HEK293 (cell line): ENCODE data around the gene WARS2.

Source experiments
- CTCF ChIA-PET: fragments of 350-600 bp; formaldehyde crosslinking; extraction: SDS; loops from one replicate; lab custom pipeline; 2021; ENCODE audit warnings: antibody characterized with exemption; lab: Yijun Ruan, JAX
- POLR2A ChIA-PET: fragments of 300-600 bp; formaldehyde crosslinking; extraction: SDS; loops from one replicate; lab custom pipeline; 2020; ENCODE audit warnings: antibody characterized with exemption, inconsistent platforms; lab: Yijun Ruan, JAX
- H3K27ac ChIP-seq: fragments of 200-500 bp; sonication (Bioruptor generic); 2 replicates; pipeline ENCODE4 v1.5.1; 2014; ENCODE audit warnings: low read depth, low read length, control low read depth, inconsistent platforms; ENCODE audit errors: extremely low read depth
- H3K36me3 ChIP-seq, 2 experiments: fragments of 200-500 bp in 1 of 2; sonication (Bioruptor generic) in 1 of 2; 1 replicate in 1 of 2; 2 replicates in 1 of 2; pipeline ENCODE4 v1.5.1; 2014 to 2017; ENCODE audit warnings: inconsistent platforms in 2 of 2, low read length in 2 of 2; ENCODE audit not compliant: control insufficient read depth in 2 of 2, insufficient read depth in 1 of 2
- H3K4me1 ChIP-seq: fragments of 200-500 bp; sonication (Bioruptor generic); 2 replicates; pipeline ENCODE4 v1.5.1; 2014; ENCODE audit warnings: mild to moderate bottlenecking, low read length, inconsistent platforms; ENCODE audit not compliant: control insufficient read depth, insufficient read depth
- H3K4me3 ChIP-seq: 2 replicates; pipeline ENCODE4 v1.5.1; 2011; ENCODE audit warnings: low read depth, mild to moderate bottlenecking, control low read depth, low read length, moderate library complexity
- H3K9me3 ChIP-seq: fragments of 200-500 bp; sonication (Bioruptor generic); 2 replicates; pipeline ENCODE4 v1.5.1; 2014; ENCODE audit warnings: low read depth, low read length, inconsistent platforms; ENCODE audit not compliant: control insufficient read depth, insufficient read depth
- BCL11A ChIP-seq: fragments of 450-650 bp; formaldehyde crosslinking; IDR thresholded peaks from 2 replicates; pipeline ENCODE4 v1.5.1; 2016; ENCODE audit warnings: low read depth, missing biosample characterization, missing genetic modification characterization
- KLF16 ChIP-seq: fragments of 450-650 bp; formaldehyde crosslinking; IDR thresholded peaks from 2 replicates; pipeline ENCODE4 v1.5.1; 2017; ENCODE audit warnings: missing biosample characterization, missing genetic modification characterization
- OSR2 ChIP-seq: fragments of 450-650 bp; formaldehyde crosslinking; IDR thresholded peaks from 2 replicates; pipeline ENCODE4 v1.5.1; 2016; ENCODE audit warnings: missing biosample characterization, missing genetic modification characterization
- OVOL3 ChIP-seq: fragments of 450-650 bp; formaldehyde crosslinking; IDR thresholded peaks from 2 replicates; pipeline ENCODE4 v1.5.1; 2016; ENCODE audit warnings: missing biosample characterization, missing genetic modification characterization
- REPIN1 ChIP-seq: fragments of 450-650 bp; formaldehyde crosslinking; IDR thresholded peaks from 2 replicates; pipeline ENCODE4 v1.5.1; 2017; ENCODE audit warnings: missing biosample characterization, missing genetic modification characterization, low read depth
- ZBTB44 ChIP-seq: fragments of 450-650 bp; IDR thresholded peaks from 2 replicates; pipeline ENCODE4 v1.5.1; 2018; ENCODE audit warnings: missing biosample characterization, mild to moderate bottlenecking, missing genetic modification characterization
- ZEB2 ChIP-seq: fragments of 450-650 bp; formaldehyde crosslinking; IDR thresholded peaks from 2 replicates; pipeline ENCODE4 v1.5.1; 2016; ENCODE audit warnings: missing biosample characterization, missing genetic modification characterization
- ZFHX2 ChIP-seq: fragments of 450-650 bp; formaldehyde crosslinking; conservative IDR thresholded peaks from 2 replicates; pipeline ENCODE4 v1.5.1; 2016; ENCODE audit warnings: missing biosample characterization, missing genetic modification characterization
- ZNF114 ChIP-seq: fragments of 450-650 bp; formaldehyde crosslinking; IDR thresholded peaks from 2 replicates; pipeline ENCODE4 v1.5.0; 2017; ENCODE audit warnings: missing biosample characterization, missing genetic modification characterization
- ZNF138 ChIP-seq: fragments of 450-650 bp; formaldehyde crosslinking; IDR thresholded peaks from 2 replicates; pipeline ENCODE4 v1.5.1; 2016; ENCODE audit warnings: missing biosample characterization, missing genetic modification characterization, borderline replicate concordance
- ZNF140 ChIP-seq: fragments of 450-650 bp; formaldehyde crosslinking; IDR thresholded peaks from 2 replicates; pipeline ENCODE4 v1.5.1; 2016; ENCODE audit warnings: missing biosample characterization, missing genetic modification characterization
- ZNF146 ChIP-seq: fragments of 450-650 bp; formaldehyde crosslinking; IDR thresholded peaks from 2 replicates; pipeline ENCODE4 v1.5.1; 2016; ENCODE audit warnings: missing biosample characterization, missing genetic modification characterization
- ZNF157 ChIP-seq: fragments of 450-650 bp; formaldehyde crosslinking; IDR thresholded peaks from 2 replicates; pipeline ENCODE4 v1.5.1; 2016; ENCODE audit warnings: missing biosample characterization, missing genetic modification characterization
- ZNF16 ChIP-seq: fragments of 450-650 bp; formaldehyde crosslinking; IDR thresholded peaks from 2 replicates; pipeline ENCODE4 v1.5.1; 2016; ENCODE audit warnings: low read depth, missing biosample characterization, missing genetic modification characterization
- ZNF169 ChIP-seq: fragments of 450-650 bp; formaldehyde crosslinking; IDR thresholded peaks from 2 replicates; pipeline ENCODE4 v1.5.1; 2016; ENCODE audit warnings: missing biosample characterization, missing genetic modification characterization
- ZNF175 ChIP-seq: fragments of 450-650 bp; formaldehyde crosslinking; IDR thresholded peaks from 2 replicates; pipeline ENCODE4 v1.5.1; 2016; ENCODE audit warnings: missing biosample characterization, missing genetic modification characterization
- ZNF184 ChIP-seq: fragments of 450-650 bp; IDR thresholded peaks from 2 replicates; pipeline ENCODE4 v1.5.1; 2018; ENCODE audit warnings: missing biosample characterization, mild to moderate bottlenecking, missing genetic modification characterization
- ZNF2 ChIP-seq: fragments of 450-650 bp; formaldehyde crosslinking; IDR thresholded peaks from 2 replicates; pipeline ENCODE4 v1.5.1; 2016; ENCODE audit warnings: missing biosample characterization, missing genetic modification characterization
- ZNF24 ChIP-seq: fragments of 450-650 bp; formaldehyde crosslinking; IDR thresholded peaks from 2 replicates; pipeline ENCODE4 v1.5.1; 2016; ENCODE audit warnings: missing biosample characterization, missing genetic modification characterization
- ZNF324 ChIP-seq: fragments of 450-650 bp; formaldehyde crosslinking; IDR thresholded peaks from 2 replicates; pipeline ENCODE4 v1.5.1; 2016; ENCODE audit warnings: missing biosample characterization, missing genetic modification characterization
- ZNF37A ChIP-seq: fragments of 450-650 bp; IDR thresholded peaks from 2 replicates; pipeline ENCODE4 v1.5.1; 2018; ENCODE audit warnings: missing biosample characterization, missing genetic modification characterization
- ZNF433 ChIP-seq: fragments of 450-650 bp; formaldehyde crosslinking; IDR thresholded peaks from 2 replicates; pipeline ENCODE4 v1.5.1; 2016; ENCODE audit warnings: missing biosample characterization, missing genetic modification characterization, low read depth
- ZNF48 ChIP-seq: fragments of 450-650 bp; formaldehyde crosslinking; IDR thresholded peaks from 2 replicates; pipeline ENCODE4 v1.5.1; 2016; ENCODE audit warnings: missing biosample characterization, missing genetic modification characterization
- ZNF558 ChIP-seq: fragments of 450-650 bp; formaldehyde crosslinking; IDR thresholded peaks from 2 replicates; pipeline ENCODE4 v1.5.1; 2016; ENCODE audit warnings: missing biosample characterization, missing genetic modification characterization
- ZNF664 ChIP-seq: fragments of 450-650 bp; formaldehyde crosslinking; IDR thresholded peaks from 2 replicates; pipeline ENCODE4 v1.5.1; 2016; ENCODE audit warnings: missing biosample characterization, missing genetic modification characterization
- ZNF768 ChIP-seq: fragments of 450-650 bp; formaldehyde crosslinking; IDR thresholded peaks from 2 replicates; pipeline ENCODE4 v1.5.1; 2018; ENCODE audit warnings: missing biosample characterization, mild to moderate bottlenecking, missing genetic modification characterization
- ZNF843 ChIP-seq: fragments of 450-650 bp; formaldehyde crosslinking; IDR thresholded peaks from 2 replicates; pipeline ENCODE4 v1.5.1; 2016; ENCODE audit warnings: missing biosample characterization, missing genetic modification characterization
- ZSCAN4 ChIP-seq: fragments of 450-650 bp; formaldehyde crosslinking; IDR thresholded peaks from 2 replicates; pipeline ENCODE4 v1.5.1; 2017; ENCODE audit warnings: missing biosample characterization, missing genetic modification characterization
- TF ChIP-seq, protein P1 (sequence below): fragments of 450-650 bp; formaldehyde crosslinking; IDR thresholded peaks from 2 replicates; pipeline ENCODE4 v1.5.1; 2017; ENCODE audit warnings: missing biosample characterization, missing genetic modification characterization

Gene WARS2

GRCh38 chr1:119075614-119076013 is 64.8 kb downstream of the WARS2 start:
- no peaks in the 10 kb centered on the region for H3K4me1 ChIP-seq
- H3K36me3 ChIP-seq = no peaks in the 10 kb centered on the region
- TF ChIP-seq ZNF558 (tag by site-specific recombination) (no peak), ZNF433 (no peak), BCL11A (tag by site-specific recombination) (no peak), OVOL3 (tag by site-specific recombination) (no peak), ZNF768 (tag by site-specific recombination) (no peak), ZNF169 (tag by site-specific recombination) (no peak), ZNF157 (no peak), ZFHX2 (tag by site-specific recombination) (no peak), ZNF140 (tag by site-specific recombination) (no peak), ZNF664 (tag by site-specific recombination) (no peak), ZNF843 (tag by site-specific recombination) (no peak), ZNF175 (tag by site-specific recombination) (no peak), OSR2 (tag by site-specific recombination) (no peak), ZNF138 (no peak), ZNF184 (no peak), ZNF324 (tag by site-specific recombination) (no peak), ZNF2 (tag by site-specific recombination) (no peak), ZEB2 (tag by site-specific recombination) (no peak), KLF16 (tag by site-specific recombination) (no peak), ZNF48 (tag by site-specific recombination) (no peak)
- H3K27ac ChIP-seq = no peak overlapping the region
- H3K4me3 ChIP-seq = no peak overlapping the region
- H3K9me3 ChIP-seq = no peaks in the 10 kb centered on the region
- ChIA-PET CTCF (no interaction called here), POLR2A (interaction anchor here (0.7 kb wide), 1 partner anchor 9 kb away, joined by 3 read pairs; no protein-coding TSS in a partner anchor)

DNA sequence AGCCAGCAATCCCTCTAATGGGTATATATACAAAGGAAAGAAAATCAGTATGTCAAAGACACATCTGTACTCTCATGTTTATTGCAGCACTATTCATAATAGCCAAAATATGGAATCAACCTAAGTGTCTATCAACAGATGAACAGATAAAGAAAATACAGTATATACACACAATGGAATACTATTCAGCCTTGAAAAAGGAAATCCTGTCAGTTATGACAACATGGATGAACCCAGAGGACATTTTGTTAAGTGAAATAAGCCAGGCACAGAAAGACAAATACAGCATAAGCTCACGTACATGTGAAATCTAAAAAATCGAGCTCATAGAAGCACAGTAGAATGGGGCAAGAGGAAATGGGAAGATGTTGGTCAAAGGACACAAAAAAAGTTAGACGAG is 69.1 kb downstream of the WARS2 start:
- peaks cover 9% of the 10 kb centered on the region; the same call in 1 of the 2 replicates for H3K4me1 ChIP-seq
- no peaks in the 10 kb centered on the region for H3K9me3 ChIP-seq
- H3K4me3 ChIP-seq = no peak overlapping the region
- no peaks in the 10 kb centered on the region for H3K36me3 ChIP-seq
- ChIA-PET POLR2A (no interaction called here), CTCF (interaction anchor here (0.6 kb wide), 1 partner anchor 676 kb away, joined by 4 read pairs; no protein-coding TSS in a partner anchor)
- H3K27ac ChIP-seq = no peak overlapping the region
- TF ChIP-seq, protein P1, sequence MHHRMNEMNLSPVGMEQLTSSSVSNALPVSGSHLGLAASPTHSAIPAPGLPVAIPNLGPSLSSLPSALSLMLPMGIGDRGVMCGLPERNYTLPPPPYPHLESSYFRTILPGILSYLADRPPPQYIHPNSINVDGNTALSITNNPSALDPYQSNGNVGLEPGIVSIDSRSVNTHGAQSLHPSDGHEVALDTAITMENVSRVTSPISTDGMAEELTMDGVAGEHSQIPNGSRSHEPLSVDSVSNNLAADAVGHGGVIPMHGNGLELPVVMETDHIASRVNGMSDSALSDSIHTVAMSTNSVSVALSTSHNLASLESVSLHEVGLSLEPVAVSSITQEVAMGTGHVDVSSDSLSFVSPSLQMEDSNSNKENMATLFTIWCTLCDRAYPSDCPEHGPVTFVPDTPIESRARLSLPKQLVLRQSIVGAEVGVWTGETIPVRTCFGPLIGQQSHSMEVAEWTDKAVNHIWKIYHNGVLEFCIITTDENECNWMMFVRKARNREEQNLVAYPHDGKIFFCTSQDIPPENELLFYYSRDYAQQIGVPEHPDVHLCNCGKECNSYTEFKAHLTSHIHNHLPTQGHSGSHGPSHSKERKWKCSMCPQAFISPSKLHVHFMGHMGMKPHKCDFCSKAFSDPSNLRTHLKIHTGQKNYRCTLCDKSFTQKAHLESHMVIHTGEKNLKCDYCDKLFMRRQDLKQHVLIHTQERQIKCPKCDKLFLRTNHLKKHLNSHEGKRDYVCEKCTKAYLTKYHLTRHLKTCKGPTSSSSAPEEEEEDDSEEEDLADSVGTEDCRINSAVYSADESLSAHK = no peak
- TF ChIP-seq ZNF175 (tag by site-specific recombination) = no peak
- TF ChIP-seq ZNF146 (tag by site-specific recombination) = peak; percentile 93

DNA sequence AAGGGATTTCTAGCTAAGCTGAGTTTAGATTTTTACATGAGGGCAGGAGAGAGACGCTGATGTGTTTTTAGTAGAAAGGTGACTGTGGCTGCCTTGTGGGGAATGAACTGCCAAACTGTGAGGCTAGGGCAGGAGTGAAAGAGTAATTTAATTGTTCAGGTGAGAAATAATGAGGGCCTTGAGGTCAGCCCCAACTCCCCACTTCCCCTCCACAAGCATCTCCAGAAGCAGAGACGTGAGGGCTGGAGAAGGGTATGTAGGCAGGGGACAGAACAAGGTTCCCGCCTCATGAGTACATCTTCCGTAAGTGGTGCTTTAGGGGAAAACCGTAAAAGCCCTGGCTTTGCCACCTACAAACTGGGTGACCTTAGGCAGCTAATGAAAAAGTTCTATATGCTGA is 70.8 kb downstream of the WARS2 start:
- H3K4me3 ChIP-seq = no peak overlapping the region
- POLR2A ChIA-PET = no interaction called here
- TF ChIP-seq ZSCAN4 = no peak
- TF ChIP-seq ZNF16 (tag by site-specific recombination) = no peak
- no peak for TF ChIP-seq ZNF140 (tag by site-specific recombination)
- no peak for TF ChIP-seq ZNF114
- no peak for TF ChIP-seq ZNF24 (tag by site-specific recombination)
- no peak for TF ChIP-seq REPIN1 (tag by site-specific recombination)
- no peak for TF ChIP-seq ZBTB44
- no peak for TF ChIP-seq ZNF37A
- H3K4me1 ChIP-seq = peaks cover 9% of the 10 kb centered on the region; the same call in 1 of the 2 replicates
- no peaks in the 10 kb centered on the region for H3K9me3 ChIP-seq
- no peaks in the 10 kb centered on the region for H3K36me3 ChIP-seq
- H3K27ac ChIP-seq = no peak overlapping the region
- CTCF ChIA-PET = no interaction called here
